GM23338 (cell line): ENCODE results near the gene TBC1D2B. TPM values are rescaled to one million over a fixed set of nuclear protein-coding genes. Genes with fewer than 3 reads are reported as not detected.

Experiments used
- ATAC-seq: fragments of 200-7000 bp; cut with Tn5 transposase; 3 replicates; pipeline ENCODE4 v1.9.1; 2020
- DNase-seq: peaks from one replicate; pipeline ENCODE4 v3.0.0-alpha.2; 2015; ENCODE audit warnings: low spot score
- H2AFZ ChIP-seq: fragments of 200-600 bp; sonication (generic); 2 replicates; pipeline ENCODE4 v1.8.0; 2016; ENCODE audit warnings: antibody characterized with exemption, mild to moderate bottlenecking, moderate library complexity
- H3F3A ChIP-seq: fragments of 200-600 bp; sonication (generic); replicated peaks from 2 replicates; pipeline ENCODE4 v1.8.0; 2017; ENCODE audit warnings: antibody characterized with exemption, mixed run types, low read depth
- H3K27ac ChIP-seq: fragments of 200-600 bp; sonication (generic); 2 replicates; pipeline ENCODE4 v1.6.1; 2016; ENCODE audit warnings: low read depth
- H3K27me3 ChIP-seq: fragments of 200-600 bp; sonication (generic); 2 replicates; pipeline ENCODE4 v1.8.0; 2016; ENCODE audit warnings: mild to moderate bottlenecking, mixed run types, moderate library complexity; ENCODE audit not compliant: insufficient read depth
- H3K36me3 ChIP-seq: fragments of 200-600 bp; sonication (generic); 2 replicates; pipeline ENCODE4 v1.8.0; 2016; ENCODE audit warnings: mild to moderate bottlenecking; ENCODE audit not compliant: insufficient read depth
- H3K4me1 ChIP-seq: fragments of 200-600 bp; sonication (generic); 2 replicates; pipeline ENCODE4 v1.8.0; 2016; ENCODE audit warnings: mild to moderate bottlenecking, moderate library complexity; ENCODE audit not compliant: insufficient read depth
- H3K4me2 ChIP-seq: fragments of 200-600 bp; sonication (generic); 2 replicates; pipeline ENCODE4 v1.7.1; 2017; ENCODE audit warnings: mixed run types
- H3K4me3 ChIP-seq: fragments of 200-600 bp; sonication (generic); 2 replicates; pipeline ENCODE4 v1.6.1; 2016; ENCODE audit warnings: mixed run types
- H3K79me2 ChIP-seq: fragments of 200-600 bp; sonication (generic); replicated peaks from 2 replicates; pipeline ENCODE4 v1.8.0; 2017; ENCODE audit warnings: mild to moderate bottlenecking; ENCODE audit not compliant: insufficient read depth
- H3K9me2 ChIP-seq: fragments of 200-600 bp; sonication (generic); 2 replicates; pipeline ENCODE4 v1.8.0; 2017; ENCODE audit not compliant: insufficient read depth
- H4K20me1 ChIP-seq: fragments of 200-600 bp; sonication (generic); replicated peaks from 2 replicates; pipeline ENCODE4 v1.8.0; 2017; ENCODE audit warnings: mild to moderate bottlenecking; ENCODE audit not compliant: insufficient read depth
- H3K27ac Mint-ChIP-seq: 2 replicates; pipeline ENCODE4 v1.8.0; 2020; ENCODE audit warnings: inconsistent platforms, mild to moderate bottlenecking, moderate library complexity, mixed read lengths
- H3K27me3 Mint-ChIP-seq: 3 replicates; pipeline ENCODE4 v1.8.0; 2022; ENCODE audit warnings: low read depth, mild to moderate bottlenecking, moderate library complexity, mixed read lengths, inconsistent platforms; ENCODE audit not compliant: insufficient read depth, poor library complexity
- H3K36me3 Mint-ChIP-seq: 3 replicates; pipeline ENCODE4 v1.8.0; 2021; ENCODE audit warnings: low read depth, mild to moderate bottlenecking, inconsistent platforms, moderate library complexity, mixed read lengths
- H3K4me1 Mint-ChIP-seq: 3 replicates; pipeline ENCODE4 v1.8.0; 2020; ENCODE audit warnings: mild to moderate bottlenecking, inconsistent platforms, mixed read lengths
- H3K4me3 Mint-ChIP-seq: 3 replicates; pipeline ENCODE4 v1.8.0; 2021; ENCODE audit warnings: moderate library complexity, mild to moderate bottlenecking, inconsistent platforms, mixed read lengths
- H3K9me3 Mint-ChIP-seq: 3 replicates; pipeline ENCODE4 v1.8.0; 2020; ENCODE audit warnings: moderate library complexity, mild to moderate bottlenecking, inconsistent platforms, mixed read lengths
- CTCF ChIP-seq, 2 experiments: fragments of 200-600 bp in 1 of 2; sonication (generic) in 1 of 2; conservative IDR thresholded peaks; 2 replicates each; pipeline versions ENCODE4 v1.5.1 to v1.6.1; 2016 to 2017; ENCODE audit warnings: antibody characterized with exemption in 2 of 2, low read depth in 2 of 2, mild to moderate bottlenecking in 2 of 2, moderate library complexity in 1 of 2
- EZH2phosphoT487 ChIP-seq: fragments of 200-600 bp; sonication (generic); IDR thresholded peaks from one replicate; pipeline ENCODE4 v1.8.1; 2018; ENCODE audit warnings: antibody characterized with exemption; ENCODE audit not compliant: unreplicated experiment
- NANOG ChIP-seq: IDR thresholded peaks from 2 replicates; pipeline ENCODE4 v1.6.1; 2016; ENCODE audit warnings: antibody characterized with exemption, borderline replicate concordance
- POLR2AphosphoS5 ChIP-seq: IDR thresholded peaks from 2 replicates; pipeline ENCODE4 v1.6.1; 2016; ENCODE audit warnings: antibody characterized with exemption, low read depth
- REST ChIP-seq: IDR thresholded peaks from one replicate; pipeline ENCODE4 v1.6.1; 2018; ENCODE audit warnings: antibody characterized with exemption; ENCODE audit not compliant: unreplicated experiment
- STAT1 ChIP-seq: IDR thresholded peaks from one replicate; pipeline ENCODE4 v1.6.1; 2016; ENCODE audit warnings: antibody characterized with exemption; ENCODE audit not compliant: unreplicated experiment
- ZNF114 ChIP-seq: fragments of 250-450 bp; sonication (Bioruptor Pico); IDR thresholded peaks from 2 replicates; pipeline ENCODE4 v1.5.0; 2020; ENCODE audit warnings: mild to moderate bottlenecking, moderate library complexity
- ZNF462 ChIP-seq: fragments of 250-450 bp; sonication (Bioruptor Pico); IDR thresholded peaks from 2 replicates; pipeline ENCODE4 v1.5.0; 2020; ENCODE audit warnings: mild to moderate bottlenecking, moderate library complexity
- polyA plus RNA-seq: library from polyadenylated mRNA; unstranded; fragments of >200 nt; fragmentation: Nextera tagmentation; extraction: Ambion mirVana; gene quantifications from 2 replicates; pipeline ENCODE4 v1.2.1, GENCODE V29; 2016
- total RNA-seq: library from RNA; depleted of rRNA; stranded (reverse); fragments of >200 nt; shearing (Covaris generic); gene quantifications from 2 replicates; pipeline ENCODE4 v1.2.3, GENCODE V29; 2014

TBC1D2B gene
- total and polyA plus RNA-seq, 2 experiments from 2014 or later, result 3.6 to 17.8 TPM

- Histone ChIP-seq H3K4me3 (no peak overlapping the region), H3K9me2 (no peaks in the 10 kb centered on the region), H3K4me1 (peaks cover 24% of the 10 kb centered on the region), H3F3A (no peaks in the 10 kb centered on the region), H3K27me3 (no peaks in the 10 kb centered on the region), H3K36me3 (no peaks in the 10 kb centered on the region), H3K27ac (no peak overlapping the region), H2AFZ (no peak overlapping the region), H4K20me1 (no peaks in the 10 kb centered on the region), H3K4me2 (no peak overlapping the region), H3K79me2 (peaks cover 43% of the 10 kb centered on the region)
- 0 out of 2 replicates have a peak overlapping the region, but pooled peaks have one; percentile 1 for H3K27ac Mint-ChIP-seq
- H3K4me3 Mint-ChIP-seq, result no peak overlapping the region
- peaks cover 21% of the 10 kb centered on the region for H3K4me1 Mint-ChIP-seq
- DNase-seq (no peak), ATAC-seq (peak; percentile 87)
- no peaks in the 10 kb centered on the region for H3K36me3 Mint-ChIP-seq
- no peaks in the 10 kb centered on the region for H3K9me3 Mint-ChIP-seq
- peaks cover 4% of the 10 kb centered on the region for H3K27me3 Mint-ChIP-seq
- no peak for TF ChIP-seq ZNF114 (CRISPR knock-in tag)
- no peak for TF ChIP-seq STAT1
- TF ChIP-seq NANOG, result no peak
- TF ChIP-seq ZNF462 (CRISPR knock-in tag), result no peak
- no peak for TF ChIP-seq REST
- TF ChIP-seq EZH2phosphoT487, result no peak
- TF ChIP-seq POLR2AphosphoS5, result no peak
- no peak for TF ChIP-seq CTCF (conservative IDR thresholded peaks at IDR 0.05; ENCODE audit: low read depth in 2 of 2)
Observed at GRCh38 chr15:78055919-78056713, 21.4 kb downstream of the TBC1D2B start.
